HepG2 (cell line): Measurements from ENCODE around the gene FRAS1. TPM values are rescaled to one million over a fixed set of nuclear protein-coding genes. Genes with fewer than 3 reads are reported as not detected.
A peak's percentile ranks its signal among the peaks of the same experiment; 100 is the strongest.

Source experiments
- BORCS8-MEF2B ChIP-seq: sonication (generic); formaldehyde crosslinking; IDR thresholded peaks from 2 replicates; pipeline ENCODE4 v1.8.0; 2022; ENCODE audit warnings: mild to moderate bottlenecking, missing genetic modification reagents
- CHD4 ChIP-seq: fragments of 200-600 bp; sonication (generic); IDR thresholded peaks from 2 replicates; pipeline ENCODE4 v1.7.0; 2017; ENCODE audit warnings: mild to moderate bottlenecking, low read length, borderline replicate concordance
- EEA1 ChIP-seq: sonication (generic); formaldehyde crosslinking; IDR thresholded peaks from 2 replicates; pipeline ENCODE4 v1.5.1; 2020; ENCODE audit warnings: mild to moderate bottlenecking, missing genetic modification reagents, borderline replicate concordance
- NR1H2 ChIP-seq: sonication (generic); formaldehyde crosslinking; IDR thresholded peaks from 2 replicates; pipeline ENCODE4 v1.8.1; 2022; ENCODE audit warnings: low read depth, missing genetic modification reagents, borderline replicate concordance
- SP5 ChIP-seq: IDR thresholded peaks from 2 replicates; pipeline ENCODE4 v1.6.1; 2016; ENCODE audit warnings: low read depth, borderline replicate concordance
- SPEN ChIP-seq: sonication (generic); formaldehyde crosslinking; IDR thresholded peaks from 2 replicates; pipeline ENCODE4 v1.5.1; 2020; ENCODE audit warnings: low read depth, mild to moderate bottlenecking, missing genetic modification reagents
- YEATS4 ChIP-seq: sonication (generic); formaldehyde crosslinking; IDR thresholded peaks from 2 replicates; pipeline ENCODE4 v1.4.0; 2020; ENCODE audit warnings: missing genetic modification reagents, borderline replicate concordance
- ZFP1 ChIP-seq: IDR thresholded peaks from 2 replicates; pipeline ENCODE4 v1.6.1; 2016
- ZFYVE20 ChIP-seq: sonication (generic); formaldehyde crosslinking; IDR thresholded peaks from 2 replicates; pipeline ENCODE4 v1.8.0; 2023; ENCODE audit warnings: low read depth, mild to moderate bottlenecking, moderate library complexity, missing genetic modification reagents, borderline replicate concordance
- ZNF225 ChIP-seq: sonication (generic); formaldehyde crosslinking; IDR thresholded peaks from 2 replicates; pipeline ENCODE4 v1.4.0; 2020; ENCODE audit warnings: mild to moderate bottlenecking, missing genetic modification reagents
- ZNF263 ChIP-seq: sonication (generic); formaldehyde crosslinking; IDR thresholded peaks from 2 replicates; pipeline ENCODE4 v1.4.0; 2020; ENCODE audit warnings: missing genetic modification reagents
- ZNF724P ChIP-seq: sonication (generic); formaldehyde crosslinking; IDR thresholded peaks from 2 replicates; pipeline ENCODE4 v1.8.0; 2022; ENCODE audit warnings: missing genetic modification reagents, borderline replicate concordance
- ZNF782 ChIP-seq: sonication (generic); formaldehyde crosslinking; IDR thresholded peaks from 2 replicates; pipeline ENCODE4 v1.4.0; 2020; ENCODE audit warnings: missing genetic modification reagents, mild to moderate bottlenecking, borderline replicate concordance
- polyA plus RNA-seq, 8 experiments: library from polyadenylated mRNA; depleted of rRNA in 3 of 8; stranded (reverse) in 7 of 8; unstranded in 1 of 8; fragments of >200 nt; fragmentation: Illumina TruSeq in 4 of 8; extraction: Trizol in 4 of 8; gene quantifications; 2 replicates each; pipeline versions ENCODE4 v1.2.1 to v1.2.3, GENCODE V29; 2011 to 2016; ENCODE audit warnings: low read depth in 4 of 8, missing spikeins in 1 of 8, mixed read lengths in 1 of 8; ENCODE audit not compliant: insufficient read depth in 1 of 8
- total RNA-seq, 5 experiments: library from RNA; depleted of rRNA; stranded (reverse); fragments of >200 nt; fragmentation: Illumina TruSeq; extraction: Trizol; gene quantifications; 2 replicates each; pipeline ENCODE4 v1.2.3, GENCODE V29; 2016; ENCODE audit warnings: low read depth in 1 of 5
- TF ChIP-seq, protein P1 (sequence below): sonication (generic); formaldehyde crosslinking; IDR thresholded peaks from 2 replicates; pipeline ENCODE4 v1.9.0; 2022; ENCODE audit warnings: missing genetic modification reagents, mild to moderate bottlenecking, borderline replicate concordance
- TF ChIP-seq, protein P2 (sequence below): sonication (generic); formaldehyde crosslinking; IDR thresholded peaks from 2 replicates; pipeline ENCODE4 v1.5.1; 2020; ENCODE audit warnings: mild to moderate bottlenecking, missing genetic modification reagents, moderate library complexity
- TF ChIP-seq, protein P3 (sequence below): sonication (generic); formaldehyde crosslinking; IDR thresholded peaks from 2 replicates; pipeline ENCODE4 v1.4.0; 2020; ENCODE audit warnings: mild to moderate bottlenecking, missing genetic modification reagents
- TF ChIP-seq, protein P4 (sequence below): sonication (generic); formaldehyde crosslinking; IDR thresholded peaks from 2 replicates; pipeline ENCODE4 v1.4.0; 2020; ENCODE audit warnings: missing genetic modification reagents

Gene FRAS1
- total and polyA plus RNA-seq, 2 of the 13 experiments (the other 11 are each of a cell fraction or from before 2014, with no cell fraction given): 22.5 to 31.6 TPM

DNA sequence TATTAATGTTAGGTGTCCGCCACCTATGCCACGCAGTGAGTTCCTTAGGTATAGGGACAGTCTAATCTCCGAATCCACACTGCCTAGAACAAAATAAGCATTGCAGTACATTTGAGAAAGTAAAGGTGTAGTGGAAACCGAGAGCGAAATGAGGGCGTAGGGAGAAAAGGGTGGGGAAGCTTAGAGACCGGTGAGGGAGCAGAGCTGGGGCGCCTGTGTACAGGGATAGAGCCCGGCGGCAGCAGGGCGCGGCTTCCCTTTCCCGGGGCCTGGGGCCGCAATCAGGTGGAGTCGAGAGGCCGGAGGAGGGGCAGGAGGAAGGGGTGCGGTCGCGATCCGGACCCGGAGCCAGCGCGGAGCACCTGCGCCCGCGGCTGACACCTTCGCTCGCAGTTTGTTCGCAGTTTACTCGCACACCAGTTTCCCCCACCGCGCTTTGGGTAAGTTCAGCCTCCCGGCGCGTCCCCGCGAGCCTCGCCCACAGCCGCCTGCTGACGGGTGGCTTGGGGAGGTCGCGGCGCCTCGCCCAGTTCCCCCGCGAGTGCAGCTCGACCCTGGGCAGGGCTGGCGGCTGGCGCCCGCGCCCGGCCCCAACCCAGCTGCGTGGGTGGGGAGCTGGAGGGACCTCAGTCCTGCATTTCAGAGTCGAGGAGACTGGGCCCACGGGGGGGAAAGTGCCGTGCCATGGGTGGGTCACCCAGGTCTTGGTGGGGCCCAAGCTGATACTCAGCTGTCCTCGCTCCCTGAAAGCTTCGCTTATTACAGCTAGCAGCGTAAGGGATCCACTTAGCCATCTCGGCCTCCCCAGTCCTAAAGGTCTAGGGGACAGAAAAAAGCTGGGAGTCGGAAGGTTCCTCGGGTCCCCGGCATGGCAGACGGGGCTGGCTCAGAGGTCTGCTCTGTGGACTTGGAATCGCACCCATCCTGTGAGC lies 494.6 kb downstream of the FRAS1 start, which contains the start of gene ANXA3 (continued):
- TF ChIP-seq, protein P1, sequence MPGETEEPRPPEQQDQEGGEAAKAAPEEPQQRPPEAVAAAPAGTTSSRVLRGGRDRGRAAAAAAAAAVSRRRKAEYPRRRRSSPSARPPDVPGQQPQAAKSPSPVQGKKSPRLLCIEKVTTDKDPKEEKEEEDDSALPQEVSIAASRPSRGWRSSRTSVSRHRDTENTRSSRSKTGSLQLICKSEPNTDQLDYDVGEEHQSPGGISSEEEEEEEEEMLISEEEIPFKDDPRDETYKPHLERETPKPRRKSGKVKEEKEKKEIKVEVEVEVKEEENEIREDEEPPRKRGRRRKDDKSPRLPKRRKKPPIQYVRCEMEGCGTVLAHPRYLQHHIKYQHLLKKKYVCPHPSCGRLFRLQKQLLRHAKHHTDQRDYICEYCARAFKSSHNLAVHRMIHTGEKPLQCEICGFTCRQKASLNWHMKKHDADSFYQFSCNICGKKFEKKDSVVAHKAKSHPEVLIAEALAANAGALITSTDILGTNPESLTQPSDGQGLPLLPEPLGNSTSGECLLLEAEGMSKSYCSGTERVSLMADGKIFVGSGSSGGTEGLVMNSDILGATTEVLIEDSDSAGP (CRISPR knock-in tag): peak; percentile 74; the same call in 1 of the 2 replicates
- TF ChIP-seq BORCS8-MEF2B (CRISPR knock-in tag): peak; percentile 46; the same call in 1 of the 2 replicates
- TF ChIP-seq NR1H2 (CRISPR knock-in tag): no peak
- peak; percentile 42; the same call in 1 of the 2 replicates for TF ChIP-seq YEATS4 (CRISPR knock-in tag)
- TF ChIP-seq ZNF782: no peak
- TF ChIP-seq ZNF225 (CRISPR knock-in tag): 0 out of 2 replicates have a peak, but pooled peaks have one; percentile 43
- peak; percentile 87; the same call in 1 of the 2 replicates for TF ChIP-seq EEA1 (CRISPR knock-in tag)
- TF ChIP-seq, protein P2, sequence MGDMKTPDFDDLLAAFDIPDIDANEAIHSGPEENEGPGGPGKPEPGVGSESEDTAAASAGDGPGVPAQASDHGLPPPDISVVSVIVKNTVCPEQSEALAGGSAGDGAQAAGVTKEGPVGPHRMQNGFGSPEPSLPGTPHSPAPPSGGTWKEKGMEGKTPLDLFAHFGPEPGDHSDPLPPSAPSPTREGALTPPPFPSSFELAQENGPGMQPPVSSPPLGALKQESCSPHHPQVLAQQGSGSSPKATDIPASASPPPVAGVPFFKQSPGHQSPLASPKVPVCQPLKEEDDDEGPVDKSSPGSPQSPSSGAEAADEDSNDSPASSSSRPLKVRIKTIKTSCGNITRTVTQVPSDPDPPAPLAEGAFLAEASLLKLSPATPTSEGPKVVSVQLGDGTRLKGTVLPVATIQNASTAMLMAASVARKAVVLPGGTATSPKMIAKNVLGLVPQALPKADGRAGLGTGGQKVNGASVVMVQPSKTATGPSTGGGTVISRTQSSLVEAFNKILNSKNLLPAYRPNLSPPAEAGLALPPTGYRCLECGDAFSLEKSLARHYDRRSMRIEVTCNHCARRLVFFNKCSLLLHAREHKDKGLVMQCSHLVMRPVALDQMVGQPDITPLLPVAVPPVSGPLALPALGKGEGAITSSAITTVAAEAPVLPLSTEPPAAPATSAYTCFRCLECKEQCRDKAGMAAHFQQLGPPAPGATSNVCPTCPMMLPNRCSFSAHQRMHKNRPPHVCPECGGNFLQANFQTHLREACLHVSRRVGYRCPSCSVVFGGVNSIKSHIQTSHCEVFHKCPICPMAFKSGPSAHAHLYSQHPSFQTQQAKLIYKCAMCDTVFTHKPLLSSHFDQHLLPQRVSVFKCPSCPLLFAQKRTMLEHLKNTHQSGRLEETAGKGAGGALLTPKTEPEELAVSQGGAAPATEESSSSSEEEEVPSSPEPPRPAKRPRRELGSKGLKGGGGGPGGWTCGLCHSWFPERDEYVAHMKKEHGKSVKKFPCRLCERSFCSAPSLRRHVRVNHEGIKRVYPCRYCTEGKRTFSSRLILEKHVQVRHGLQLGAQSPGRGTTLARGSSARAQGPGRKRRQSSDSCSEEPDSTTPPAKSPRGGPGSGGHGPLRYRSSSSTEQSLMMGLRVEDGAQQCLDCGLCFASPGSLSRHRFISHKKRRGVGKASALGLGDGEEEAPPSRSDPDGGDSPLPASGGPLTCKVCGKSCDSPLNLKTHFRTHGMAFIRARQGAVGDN (CRISPR knock-in tag): peak; percentile 77
- no peak for TF ChIP-seq ZFP1 (CRISPR knock-in tag)
- TF ChIP-seq, protein P3, sequence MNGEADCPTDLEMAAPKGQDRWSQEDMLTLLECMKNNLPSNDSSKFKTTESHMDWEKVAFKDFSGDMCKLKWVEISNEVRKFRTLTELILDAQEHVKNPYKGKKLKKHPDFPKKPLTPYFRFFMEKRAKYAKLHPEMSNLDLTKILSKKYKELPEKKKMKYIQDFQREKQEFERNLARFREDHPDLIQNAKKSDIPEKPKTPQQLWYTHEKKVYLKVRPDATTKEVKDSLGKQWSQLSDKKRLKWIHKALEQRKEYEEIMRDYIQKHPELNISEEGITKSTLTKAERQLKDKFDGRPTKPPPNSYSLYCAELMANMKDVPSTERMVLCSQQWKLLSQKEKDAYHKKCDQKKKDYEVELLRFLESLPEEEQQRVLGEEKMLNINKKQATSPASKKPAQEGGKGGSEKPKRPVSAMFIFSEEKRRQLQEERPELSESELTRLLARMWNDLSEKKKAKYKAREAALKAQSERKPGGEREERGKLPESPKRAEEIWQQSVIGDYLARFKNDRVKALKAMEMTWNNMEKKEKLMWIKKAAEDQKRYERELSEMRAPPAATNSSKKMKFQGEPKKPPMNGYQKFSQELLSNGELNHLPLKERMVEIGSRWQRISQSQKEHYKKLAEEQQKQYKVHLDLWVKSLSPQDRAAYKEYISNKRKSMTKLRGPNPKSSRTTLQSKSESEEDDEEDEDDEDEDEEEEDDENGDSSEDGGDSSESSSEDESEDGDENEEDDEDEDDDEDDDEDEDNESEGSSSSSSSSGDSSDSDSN (CRISPR knock-in tag): peak; percentile 57; the same call in 1 of the 2 replicates
- TF ChIP-seq ZNF724P (CRISPR knock-in tag): 0 out of 2 replicates have a peak, but pooled peaks have one; percentile 26
- TF ChIP-seq, protein P4, sequence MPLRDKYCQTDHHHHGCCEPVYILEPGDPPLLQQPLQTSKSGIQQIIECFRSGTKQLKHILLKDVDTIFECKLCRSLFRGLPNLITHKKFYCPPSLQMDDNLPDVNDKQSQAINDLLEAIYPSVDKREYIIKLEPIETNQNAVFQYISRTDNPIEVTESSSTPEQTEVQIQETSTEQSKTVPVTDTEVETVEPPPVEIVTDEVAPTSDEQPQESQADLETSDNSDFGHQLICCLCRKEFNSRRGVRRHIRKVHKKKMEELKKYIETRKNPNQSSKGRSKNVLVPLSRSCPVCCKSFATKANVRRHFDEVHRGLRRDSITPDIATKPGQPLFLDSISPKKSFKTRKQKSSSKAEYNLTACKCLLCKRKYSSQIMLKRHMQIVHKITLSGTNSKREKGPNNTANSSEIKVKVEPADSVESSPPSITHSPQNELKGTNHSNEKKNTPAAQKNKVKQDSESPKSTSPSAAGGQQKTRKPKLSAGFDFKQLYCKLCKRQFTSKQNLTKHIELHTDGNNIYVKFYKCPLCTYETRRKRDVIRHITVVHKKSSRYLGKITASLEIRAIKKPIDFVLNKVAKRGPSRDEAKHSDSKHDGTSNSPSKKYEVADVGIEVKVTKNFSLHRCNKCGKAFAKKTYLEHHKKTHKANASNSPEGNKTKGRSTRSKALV (CRISPR knock-in tag): 0 out of 2 replicates have a peak, but pooled peaks have one; percentile 67
- TF ChIP-seq ZFYVE20 (CRISPR knock-in tag): no peak
- TF ChIP-seq SPEN (CRISPR knock-in tag): 0 out of 2 replicates have a peak, but pooled peaks have one; percentile 26
- TF ChIP-seq ZNF263: peak; percentile 38; the same call in 1 of the 2 replicates
- TF ChIP-seq SP5 (CRISPR knock-in tag): no peak
- no peak for TF ChIP-seq CHD4
